DOHH2 (cell line): ENCODE results near the gene CTCF.
A peak's percentile ranks its signal among the peaks of the same experiment; 100 is the strongest.

Experiments used
- H3F3A ChIP-seq: fragments of 200-600 bp; sonication (generic), shearing (Covaris generic); 2 replicates; pipeline ENCODE4 v1.6.0; 2016; ENCODE audit warnings: antibody characterized with exemption, mild to moderate bottlenecking; ENCODE audit not compliant: control insufficient read depth, insufficient read depth
- H3K27ac ChIP-seq: fragments of 200-600 bp; sonication (generic); 2 replicates; pipeline ENCODE4 v1.5.1; 2014; ENCODE audit warnings: low read depth, mild to moderate bottlenecking, low read length, moderate library complexity
- H3K27me3 ChIP-seq: fragments of 200-600 bp; sonication (generic); 2 replicates; pipeline ENCODE4 v1.6.1; 2014; ENCODE audit warnings: mild to moderate bottlenecking, low read length, mixed read lengths; ENCODE audit not compliant: control insufficient read depth
- H3K36me3 ChIP-seq: fragments of 200-600 bp; sonication (generic); 2 replicates; pipeline ENCODE4 v1.6.1; 2014; ENCODE audit warnings: mild to moderate bottlenecking, low read length, moderate library complexity, mixed read lengths; ENCODE audit not compliant: control insufficient read depth
- H3K4me1 ChIP-seq: fragments of 200-600 bp; sonication (generic); 2 replicates; pipeline ENCODE4 v1.6.1; 2014; ENCODE audit warnings: mild to moderate bottlenecking, low read length, mixed read lengths; ENCODE audit not compliant: control insufficient read depth
- H3K4me2 ChIP-seq: fragments of 200-600 bp; sonication (generic); 2 replicates; pipeline ENCODE4 v1.6.0; 2014; ENCODE audit warnings: mild to moderate bottlenecking, low read length, moderate library complexity
- H3K4me3 ChIP-seq: fragments of 200-600 bp; sonication (generic); 2 replicates; pipeline ENCODE4 v1.5.1; 2014; ENCODE audit warnings: mild to moderate bottlenecking, low read length, mixed read lengths
- H3K79me2 ChIP-seq: fragments of 200-600 bp; sonication (generic); 2 replicates; pipeline ENCODE4 v1.6.1; 2014; ENCODE audit warnings: mild to moderate bottlenecking, low read length, mixed read lengths; ENCODE audit not compliant: control insufficient read depth
- H3K9me2 ChIP-seq: fragments of 200-600 bp; sonication (generic); replicated peaks from 2 replicates; pipeline ENCODE4 v1.6.1; 2014; ENCODE audit warnings: mild to moderate bottlenecking, low read length, mixed read lengths; ENCODE audit not compliant: control insufficient read depth
- H3K9me3 ChIP-seq: fragments of 200-600 bp; sonication (generic); 2 replicates; pipeline ENCODE4 v1.6.1; 2014; ENCODE audit warnings: antibody characterized with exemption, low read length, mixed read lengths; ENCODE audit not compliant: control insufficient read depth, insufficient read depth
- H4K20me1 ChIP-seq: fragments of 200-600 bp; sonication (generic); 2 replicates; pipeline ENCODE4 v1.6.0; 2014; ENCODE audit warnings: low read depth, mild to moderate bottlenecking, antibody characterized with exemption, low read length, moderate library complexity; ENCODE audit not compliant: control insufficient read depth, insufficient read depth
- EZH2phosphoT487 ChIP-seq: fragments of 200-600 bp; sonication (generic); IDR thresholded peaks from 2 replicates; pipeline ENCODE4 v1.6.1; 2017; ENCODE audit warnings: borderline replicate concordance, mild to moderate bottlenecking, antibody characterized with exemption, low read length, moderate library complexity, mixed read lengths
- TF ChIP-seq, protein P1 (sequence below): fragments of 200-600 bp; sonication (generic); IDR thresholded peaks from one replicate; pipeline ENCODE4 v1.5.1; 2014; ENCODE audit warnings: antibody characterized with exemption, mild to moderate bottlenecking, low read depth, low read length; ENCODE audit not compliant: poor library complexity, severe bottlenecking

Gene CTCF

DNA sequence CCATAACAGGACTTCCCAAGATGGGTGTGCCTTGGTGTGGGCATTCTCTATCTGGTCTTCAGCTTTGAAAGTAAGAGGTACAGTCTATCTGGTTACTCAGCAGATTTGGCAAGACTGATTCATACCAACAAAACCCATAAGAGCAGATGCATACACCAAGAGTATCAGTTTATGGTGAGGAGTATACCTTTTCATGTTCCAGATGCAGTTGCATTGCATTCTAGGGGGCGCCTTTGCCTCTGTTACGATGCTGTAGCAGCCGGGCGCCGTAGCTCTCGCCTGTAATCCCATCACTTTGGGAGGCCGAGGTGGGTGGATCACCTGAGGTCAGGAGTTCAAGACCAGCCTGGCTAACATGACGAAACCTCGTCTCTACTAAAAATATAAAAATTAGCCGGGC, 51.5 kb downstream of the CTCF start:
- Histone ChIP-seq H3K36me3 (peaks cover 84% of the 10 kb centered on the region), H3K4me1 (no peaks in the 10 kb centered on the region), H3K9me2 (no peaks in the 10 kb centered on the region), H3K4me3 (no peak overlapping the region), H3K4me2 (no peak overlapping the region), H3K27ac (no peak overlapping the region), H3F3A (no peaks in the 10 kb centered on the region), H3K9me3 (no peaks in the 10 kb centered on the region), H3K79me2 (peaks cover 33% of the 10 kb centered on the region), H3K27me3 (no peaks in the 10 kb centered on the region), H4K20me1 (no peaks in the 10 kb centered on the region)
- no peak for TF ChIP-seq EZH2phosphoT487
- TF ChIP-seq, protein P1, sequence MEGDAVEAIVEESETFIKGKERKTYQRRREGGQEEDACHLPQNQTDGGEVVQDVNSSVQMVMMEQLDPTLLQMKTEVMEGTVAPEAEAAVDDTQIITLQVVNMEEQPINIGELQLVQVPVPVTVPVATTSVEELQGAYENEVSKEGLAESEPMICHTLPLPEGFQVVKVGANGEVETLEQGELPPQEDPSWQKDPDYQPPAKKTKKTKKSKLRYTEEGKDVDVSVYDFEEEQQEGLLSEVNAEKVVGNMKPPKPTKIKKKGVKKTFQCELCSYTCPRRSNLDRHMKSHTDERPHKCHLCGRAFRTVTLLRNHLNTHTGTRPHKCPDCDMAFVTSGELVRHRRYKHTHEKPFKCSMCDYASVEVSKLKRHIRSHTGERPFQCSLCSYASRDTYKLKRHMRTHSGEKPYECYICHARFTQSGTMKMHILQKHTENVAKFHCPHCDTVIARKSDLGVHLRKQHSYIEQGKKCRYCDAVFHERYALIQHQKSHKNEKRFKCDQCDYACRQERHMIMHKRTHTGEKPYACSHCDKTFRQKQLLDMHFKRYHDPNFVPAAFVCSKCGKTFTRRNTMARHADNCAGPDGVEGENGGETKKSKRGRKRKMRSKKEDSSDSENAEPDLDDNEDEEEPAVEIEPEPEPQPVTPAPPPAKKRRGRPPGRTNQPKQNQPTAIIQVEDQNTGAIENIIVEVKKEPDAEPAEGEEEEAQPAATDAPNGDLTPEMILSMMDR = peak; percentile 50

DNA sequence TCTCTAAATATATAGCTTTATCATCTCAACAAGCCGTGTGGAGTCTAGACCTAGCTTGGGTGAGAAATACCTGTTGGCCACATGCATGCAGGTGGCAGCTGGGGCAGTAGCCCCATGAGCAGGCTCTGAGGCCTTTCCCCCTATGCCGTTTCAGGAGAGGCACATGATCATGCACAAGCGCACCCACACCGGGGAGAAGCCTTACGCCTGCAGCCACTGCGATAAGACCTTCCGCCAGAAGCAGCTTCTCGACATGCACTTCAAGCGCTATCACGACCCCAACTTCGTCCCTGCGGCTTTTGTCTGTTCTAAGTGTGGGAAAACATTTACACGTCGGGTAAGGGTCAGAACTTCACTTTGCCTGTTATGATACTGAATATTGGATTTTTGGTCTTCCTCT, 65.9 kb downstream of the CTCF start:
- Histone ChIP-seq H3K9me2 (no peaks in the 10 kb centered on the region), H3K36me3 (peaks cover 81% of the 10 kb centered on the region), H3K4me2 (no peak overlapping the region), H3K27me3 (no peaks in the 10 kb centered on the region), H4K20me1 (no peaks in the 10 kb centered on the region), H3K79me2 (peaks cover 14% of the 10 kb centered on the region), H3K4me3 (no peak overlapping the region), H3K27ac (no peak overlapping the region), H3F3A (no peaks in the 10 kb centered on the region), H3K4me1 (no peaks in the 10 kb centered on the region), H3K9me3 (no peaks in the 10 kb centered on the region)
- no peak for TF ChIP-seq EZH2phosphoT487

DNA sequence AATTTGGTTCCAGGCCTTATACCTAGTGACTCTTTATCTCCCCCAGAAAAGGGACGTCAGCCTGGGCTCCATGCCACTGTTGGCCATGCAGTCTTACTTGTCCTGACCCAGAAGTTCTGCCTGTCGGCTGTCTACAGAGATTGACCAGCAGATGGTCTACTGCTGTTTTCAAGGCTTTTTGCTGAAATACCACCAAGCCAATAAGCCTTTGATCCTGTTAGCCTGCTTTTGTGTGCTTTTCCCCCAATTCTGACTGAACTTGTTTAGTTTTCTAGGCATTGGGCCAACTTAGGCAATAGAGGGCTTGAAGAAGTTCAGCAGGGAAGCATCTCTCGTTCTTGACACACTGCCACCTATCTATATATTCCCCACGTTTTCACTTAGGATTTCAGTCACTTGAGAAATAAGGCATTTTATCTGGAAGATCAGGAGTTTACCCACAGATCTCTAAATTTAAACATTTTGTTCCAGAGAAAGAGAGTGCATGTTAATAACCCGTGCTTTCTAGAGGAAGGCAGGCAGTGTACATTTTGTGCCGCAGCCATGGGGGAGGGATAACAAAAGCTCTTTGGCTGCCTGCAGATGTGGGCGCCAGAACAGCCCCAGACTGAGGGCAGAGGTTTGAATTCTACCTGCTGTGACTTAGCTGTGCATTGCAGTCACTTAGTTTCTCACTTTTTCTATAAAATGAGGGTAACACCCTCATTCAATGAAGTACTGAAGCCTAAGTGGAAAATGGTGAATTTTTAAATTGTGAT, 70.3 kb downstream of the CTCF start:
- H3K27me3 ChIP-seq = no peaks in the 10 kb centered on the region

DNA sequence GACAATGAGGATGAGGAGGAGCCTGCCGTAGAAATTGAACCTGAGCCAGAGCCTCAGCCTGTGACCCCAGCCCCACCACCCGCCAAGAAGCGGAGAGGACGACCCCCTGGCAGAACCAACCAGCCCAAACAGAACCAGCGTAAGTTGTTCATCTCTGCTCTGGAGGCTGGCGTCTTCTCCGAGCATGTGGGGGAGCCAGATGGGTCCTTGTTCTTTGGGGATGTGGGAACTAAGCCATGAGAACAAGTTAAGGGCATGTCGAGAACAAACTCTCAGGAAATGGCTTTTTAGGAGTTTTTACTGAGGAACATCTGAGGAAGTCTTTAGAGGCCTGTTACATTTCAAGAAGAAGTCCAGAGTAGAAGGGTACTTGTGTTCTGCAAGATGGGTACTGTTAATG, 74.4 kb downstream of the CTCF start:
- H4K20me1 ChIP-seq = no peaks in the 10 kb centered on the region

More for the DNA sequence above, 70.3 kb downstream of the CTCF start:
- no peak overlapping the region for H3K27ac ChIP-seq
- no peaks in the 10 kb centered on the region for H4K20me1 ChIP-seq
- no peak for TF ChIP-seq EZH2phosphoT487
- TF ChIP-seq, protein P1 = no peak
- no peak overlapping the region for H3K4me3 ChIP-seq
- peaks cover 81% of the 10 kb centered on the region for H3K36me3 ChIP-seq
- H3F3A ChIP-seq = no peaks in the 10 kb centered on the region
- H3K9me3 ChIP-seq = no peaks in the 10 kb centered on the region
- peaks cover 15% of the 10 kb centered on the region for H3K79me2 ChIP-seq
- H3K4me1 ChIP-seq = no peaks in the 10 kb centered on the region
- H3K4me2 ChIP-seq = no peak overlapping the region
- no peaks in the 10 kb centered on the region for H3K9me2 ChIP-seq

More for the DNA sequence above, 74.4 kb downstream of the CTCF start:
- Histone ChIP-seq H3K79me2 (peaks cover 8% of the 10 kb centered on the region), H3K27ac (no peak overlapping the region), H3K9me2 (no peaks in the 10 kb centered on the region), H3F3A (peaks cover 7% of the 10 kb centered on the region; the same call in 1 of the 2 replicates), H3K36me3 (peaks cover 65% of the 10 kb centered on the region), H3K4me2 (no peak overlapping the region), H3K4me1 (no peaks in the 10 kb centered on the region), H3K4me3 (no peak overlapping the region), H3K9me3 (no peaks in the 10 kb centered on the region), H3K27me3 (no peaks in the 10 kb centered on the region)
- TF ChIP-seq EZH2phosphoT487 = no peak
- TF ChIP-seq, protein P1 = no peak
